KMS-11 (cell line): ENCODE results near the gene SRGN.

Experiments used
- H2AFZ ChIP-seq: fragments of 200-600 bp; sonication (generic); 2 replicates; pipeline ENCODE4 v1.6.1; 2016; ENCODE audit warnings: antibody characterized with exemption, mixed run types, low read depth
- H3K27ac ChIP-seq: fragments of 200-600 bp; sonication (generic); 2 replicates; pipeline ENCODE4 v1.6.1; 2016; ENCODE audit warnings: mild to moderate bottlenecking, mixed run types
- H3K27me3 ChIP-seq: fragments of 200-600 bp; sonication (generic); 2 replicates; pipeline ENCODE4 v1.6.1; 2017; ENCODE audit warnings: mild to moderate bottlenecking, low read depth, mixed run types, moderate library complexity; ENCODE audit not compliant: insufficient read depth
- H3K36me3 ChIP-seq: fragments of 200-600 bp; sonication (generic); 2 replicates; pipeline ENCODE4 v1.6.1; 2017; ENCODE audit warnings: mild to moderate bottlenecking, mixed run types; ENCODE audit not compliant: insufficient read depth
- H3K4me1 ChIP-seq: fragments of 200-600 bp; sonication (generic); 2 replicates; pipeline ENCODE4 v1.6.1; 2016; ENCODE audit warnings: mild to moderate bottlenecking, low read depth, mixed run types; ENCODE audit not compliant: poor library complexity, severe bottlenecking
- H3K4me2 ChIP-seq: fragments of 200-600 bp; sonication (generic); 2 replicates; pipeline ENCODE4 v1.7.0; 2016; ENCODE audit warnings: mild to moderate bottlenecking, mixed run types
- H3K4me3 ChIP-seq: fragments of 200-600 bp; sonication (generic); IDR thresholded peaks from 2 replicates; pipeline ENCODE4 v1.6.1; 2017; ENCODE audit warnings: low read depth, low read length, mixed read lengths; ENCODE audit not compliant: insufficient read depth
- H3K79me2 ChIP-seq: fragments of 200-600 bp; sonication (generic); 2 replicates; pipeline ENCODE4 v1.6.1; 2016; ENCODE audit warnings: low read depth, mixed run types; ENCODE audit not compliant: insufficient read depth
- H3K9ac ChIP-seq: fragments of 200-600 bp; sonication (generic); 2 replicates; pipeline ENCODE4 v1.6.1; 2016; ENCODE audit warnings: mild to moderate bottlenecking, mixed run types
- H4K20me1 ChIP-seq: fragments of 200-600 bp; sonication (generic); 2 replicates; pipeline ENCODE4 v1.6.1; 2016; ENCODE audit warnings: mild to moderate bottlenecking, mixed run types; ENCODE audit not compliant: insufficient read depth
- TF ChIP-seq, protein P1 (sequence below): fragments of 200-600 bp; sonication (generic); conservative IDR thresholded peaks from 2 replicates; pipeline ENCODE4 v1.6.1; 2017; ENCODE audit warnings: low read depth, mild to moderate bottlenecking, antibody characterized with exemption, low read length, moderate library complexity, mixed read lengths

SRGN gene

GRCh38 chr10:69145864-69146263, 58.0 kb downstream of the SRGN start:
- H3K27ac ChIP-seq = no peak overlapping the region
- no peaks in the 10 kb centered on the region for H3K27me3 ChIP-seq
- H3K4me1 ChIP-seq = no peaks in the 10 kb centered on the region
- TF ChIP-seq, protein P1, sequence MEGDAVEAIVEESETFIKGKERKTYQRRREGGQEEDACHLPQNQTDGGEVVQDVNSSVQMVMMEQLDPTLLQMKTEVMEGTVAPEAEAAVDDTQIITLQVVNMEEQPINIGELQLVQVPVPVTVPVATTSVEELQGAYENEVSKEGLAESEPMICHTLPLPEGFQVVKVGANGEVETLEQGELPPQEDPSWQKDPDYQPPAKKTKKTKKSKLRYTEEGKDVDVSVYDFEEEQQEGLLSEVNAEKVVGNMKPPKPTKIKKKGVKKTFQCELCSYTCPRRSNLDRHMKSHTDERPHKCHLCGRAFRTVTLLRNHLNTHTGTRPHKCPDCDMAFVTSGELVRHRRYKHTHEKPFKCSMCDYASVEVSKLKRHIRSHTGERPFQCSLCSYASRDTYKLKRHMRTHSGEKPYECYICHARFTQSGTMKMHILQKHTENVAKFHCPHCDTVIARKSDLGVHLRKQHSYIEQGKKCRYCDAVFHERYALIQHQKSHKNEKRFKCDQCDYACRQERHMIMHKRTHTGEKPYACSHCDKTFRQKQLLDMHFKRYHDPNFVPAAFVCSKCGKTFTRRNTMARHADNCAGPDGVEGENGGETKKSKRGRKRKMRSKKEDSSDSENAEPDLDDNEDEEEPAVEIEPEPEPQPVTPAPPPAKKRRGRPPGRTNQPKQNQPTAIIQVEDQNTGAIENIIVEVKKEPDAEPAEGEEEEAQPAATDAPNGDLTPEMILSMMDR = no peak
- peaks cover 14% of the 10 kb centered on the region; the same call in 1 of the 2 replicates for H3K79me2 ChIP-seq
- H4K20me1 ChIP-seq = no peaks in the 10 kb centered on the region
- H3K9ac ChIP-seq = no peak overlapping the region
- no peak overlapping the region for H3K4me2 ChIP-seq
- H3K36me3 ChIP-seq = no peaks in the 10 kb centered on the region
- H2AFZ ChIP-seq = no peak overlapping the region
- H3K4me3 ChIP-seq = no peak overlapping the region

DNA sequence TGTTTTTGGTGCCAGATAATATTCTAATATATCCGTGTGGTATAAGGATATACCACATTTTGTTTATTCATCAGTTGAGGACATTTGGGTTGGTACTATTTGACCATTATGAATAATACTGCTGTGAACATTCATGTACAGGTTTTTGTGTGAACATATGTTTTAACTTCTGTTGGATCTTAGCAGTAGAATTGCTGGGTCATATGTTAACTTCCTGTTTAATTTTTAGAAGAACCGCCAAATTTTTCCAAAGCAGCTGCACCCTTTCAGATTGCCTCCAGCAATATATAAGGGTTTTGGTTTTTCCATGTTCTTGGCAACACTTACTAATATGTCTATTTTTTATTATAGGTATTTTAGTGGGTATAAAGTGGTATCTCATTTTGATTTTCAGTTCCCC, 58.9 kb downstream of the SRGN start:
- Histone ChIP-seq H3K27ac (no peak overlapping the region), H3K9ac (no peak overlapping the region), H3K27me3 (no peaks in the 10 kb centered on the region), H3K4me3 (no peak overlapping the region), H3K4me2 (no peak overlapping the region), H3K36me3 (no peaks in the 10 kb centered on the region), H3K4me1 (no peaks in the 10 kb centered on the region), H3K79me2 (peaks cover 14% of the 10 kb centered on the region; the same call in 1 of the 2 replicates), H4K20me1 (no peaks in the 10 kb centered on the region), H2AFZ (no peak overlapping the region)
- TF ChIP-seq, protein P1 = no peak

DNA sequence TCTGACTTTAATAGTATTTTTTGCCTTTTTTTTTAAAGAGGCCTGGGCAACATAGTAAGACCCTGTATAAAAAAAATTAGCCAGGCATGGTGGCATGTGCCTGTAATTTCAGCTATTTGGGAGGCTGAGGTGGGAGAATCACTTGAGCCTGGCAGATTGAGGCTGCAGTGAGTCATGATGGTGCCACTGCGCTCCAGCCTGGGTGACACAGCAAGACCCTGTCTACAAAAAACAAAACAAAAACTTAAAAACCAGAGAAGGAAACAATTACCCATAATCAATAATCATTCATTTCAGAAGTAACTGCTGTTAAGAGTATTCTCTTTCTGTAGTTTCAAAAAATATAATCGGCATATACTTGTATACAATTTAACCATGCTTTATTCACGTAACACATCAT, 64.1 kb downstream of the SRGN start:
- no peaks in the 10 kb centered on the region for H3K27me3 ChIP-seq
- no peaks in the 10 kb centered on the region for H3K36me3 ChIP-seq
- no peak overlapping the region for H3K4me2 ChIP-seq
- H3K4me3 ChIP-seq = no peak overlapping the region
- no peak overlapping the region for H2AFZ ChIP-seq
- no peaks in the 10 kb centered on the region for H4K20me1 ChIP-seq
- H3K27ac ChIP-seq = no peak overlapping the region
- no peaks in the 10 kb centered on the region for H3K4me1 ChIP-seq
- TF ChIP-seq, protein P1 = no peak
- H3K79me2 ChIP-seq = peaks cover 5% of the 10 kb centered on the region; the same call in 1 of the 2 replicates
- no peak overlapping the region for H3K9ac ChIP-seq

GRCh38 chr10:69153227-69153626, 65.3 kb downstream of the SRGN start:
- H3K4me2 ChIP-seq = no peak overlapping the region
- H4K20me1 ChIP-seq = no peaks in the 10 kb centered on the region
- no peak overlapping the region for H2AFZ ChIP-seq
- no peaks in the 10 kb centered on the region for H3K4me1 ChIP-seq
- H3K4me3 ChIP-seq = no peak overlapping the region
- H3K9ac ChIP-seq = no peak overlapping the region
- TF ChIP-seq, protein P1 = no peak
- H3K36me3 ChIP-seq = no peaks in the 10 kb centered on the region
- no peak overlapping the region for H3K27ac ChIP-seq
- no peaks in the 10 kb centered on the region for H3K27me3 ChIP-seq
- H3K79me2 ChIP-seq = peaks cover 4% of the 10 kb centered on the region; the same call in 1 of the 2 replicates
